Endothelial cell of umbilical vein (primary cell): ENCODE results near the gene NUDT9. TPM values are rescaled to one million over a fixed set of nuclear protein-coding genes. Genes with fewer than 3 reads are reported as not detected.

Source experiments
- BruUV-seq: library from RNA; stranded (reverse); fragments of 400-500 nt; replicated peaks from 2 replicates; lab custom pipeline; 2021; lab: Mats Ljungman, UMichigan
- CTCF ChIA-PET: fragments of 300-600, 350-600 bp; sonication (Branson Sonifier 250); formaldehyde crosslinking; loops from one replicate; lab custom pipeline; 2021; ENCODE audit warnings: antibody characterized with exemption, inconsistent platforms; lab: Charles Lee
- POLR2A ChIA-PET: fragments of 300-600, 350-600 bp; sonication (Branson Sonifier 250); formaldehyde crosslinking; loops from one replicate; lab custom pipeline; 2021; ENCODE audit warnings: antibody characterized with exemption, inconsistent platforms; lab: Charles Lee
- DNase-seq: peaks from one replicate; pipeline ENCODE4 v3.0.0-alpha.2; 2011; ENCODE audit warnings: low read depth, low spot score
- FAIRE-seq: peaks from 2 replicates; lab custom pipeline; 2011; peaks lifted over from hg19 to GRCh38; lab: Jason Lieb, UNC
- H2AFZ ChIP-seq: 2 replicates; pipeline ENCODE4 v1.6.0; 2012; ENCODE audit warnings: low read depth, low read length, control low read depth, inconsistent platforms
- H3K27ac ChIP-seq: 2 replicates; pipeline ENCODE4 v1.5.1; 2011; ENCODE audit warnings: low read depth, mild to moderate bottlenecking, control low read depth, low read length, moderate library complexity; ENCODE audit not compliant: insufficient read depth
- H3K27me3 ChIP-seq, 2 experiments: 2 replicates each; pipeline versions ENCODE4 v1.6.0 to v1.6.1; 2011; ENCODE audit warnings: low read length in 2 of 2, mixed read lengths in 1 of 2; ENCODE audit not compliant: control insufficient read depth in 2 of 2, insufficient read depth in 2 of 2
- H3K36me3 ChIP-seq, 2 experiments: 2 replicates in 1 of 2; 3 replicates in 1 of 2; pipeline ENCODE4 v1.5.1; 2011; ENCODE audit warnings: low read length in 2 of 2, mild to moderate bottlenecking in 1 of 2, moderate library complexity in 1 of 2; ENCODE audit not compliant: control insufficient read depth in 2 of 2, insufficient read depth in 2 of 2; ENCODE audit errors: extremely low read depth in 1 of 2
- H3K4me1 ChIP-seq: 3 replicates; pipeline ENCODE4 v1.5.1; 2011; ENCODE audit warnings: mild to moderate bottlenecking, low read length; ENCODE audit not compliant: control insufficient read depth, insufficient read depth; ENCODE audit errors: extremely low read depth
- H3K4me2 ChIP-seq: 2 replicates; pipeline ENCODE4 v1.6.1; 2011; ENCODE audit warnings: low read length, control low read depth, mixed read lengths; ENCODE audit not compliant: insufficient read depth
- H3K4me3 ChIP-seq, 3 experiments: fragments of 200-600 bp in 1 of 3; sonication (generic), shearing (Covaris generic) in 1 of 3; replicated peaks in 1 of 3; 2 replicates each; pipeline ENCODE4 v1.5.1; 2011 to 2016; ENCODE audit warnings: control low read depth in 3 of 3, low read length in 3 of 3, mild to moderate bottlenecking in 2 of 3, inconsistent platforms in 1 of 3, low read depth in 1 of 3, moderate library complexity in 1 of 3; ENCODE audit not compliant: insufficient read depth in 1 of 3
- H3K79me2 ChIP-seq: 2 replicates; pipeline ENCODE4 v1.6.0; 2012; ENCODE audit warnings: low read length, inconsistent platforms; ENCODE audit not compliant: control insufficient read depth, insufficient read depth
- H3K9ac ChIP-seq: replicated peaks from 2 replicates; pipeline ENCODE3; 2011; ENCODE audit warnings: low read length, control low read depth; ENCODE audit not compliant: insufficient read depth; ENCODE audit errors: extremely low read depth
- H3K9me1 ChIP-seq: replicated peaks from 3 replicates; pipeline ENCODE4 v1.6.0; 2011; ENCODE audit warnings: mild to moderate bottlenecking, low read length; ENCODE audit not compliant: control insufficient read depth, insufficient read depth; ENCODE audit errors: extremely low read depth
- H3K9me3 ChIP-seq: replicated peaks from 2 replicates; pipeline ENCODE4 v1.5.1; 2012; ENCODE audit warnings: low read length, inconsistent platforms; ENCODE audit not compliant: control insufficient read depth, insufficient read depth
- H4K20me1 ChIP-seq: replicated peaks from 2 replicates; pipeline ENCODE3; 2011; ENCODE audit warnings: mild to moderate bottlenecking, low read length; ENCODE audit not compliant: control insufficient read depth, insufficient read depth; ENCODE audit errors: extremely low read depth
- EZH2 ChIP-seq: IDR thresholded peaks from 2 replicates; pipeline ENCODE4 v1.6.1; 2012; ENCODE audit warnings: borderline replicate concordance, low read depth, mild to moderate bottlenecking, moderate library complexity, low read length, inconsistent platforms; ENCODE audit not compliant: severe bottlenecking
- FOS ChIP-seq: IDR thresholded peaks from 2 replicates; pipeline ENCODE4 v1.6.1; 2011; ENCODE audit warnings: mild to moderate bottlenecking, low read length, moderate library complexity, borderline replicate concordance; ENCODE audit not compliant: insufficient read depth
- GATA2 ChIP-seq: IDR thresholded peaks from 2 replicates; pipeline ENCODE4 v1.7.0; 2011; ENCODE audit warnings: low read depth, mild to moderate bottlenecking, moderate library complexity, mixed read lengths, low read length; ENCODE audit not compliant: insufficient read length, insufficient read depth
- JUN ChIP-seq: IDR thresholded peaks from 2 replicates; pipeline ENCODE4 v1.6.1; 2011; ENCODE audit warnings: borderline replicate concordance, low read depth; ENCODE audit not compliant: insufficient read length, insufficient read depth
- MAX ChIP-seq: IDR thresholded peaks from 2 replicates; pipeline ENCODE4 v1.6.1; 2011; ENCODE audit not compliant: insufficient read depth, insufficient read length
- MYC ChIP-seq: IDR thresholded peaks from one replicate; pipeline ENCODE4 v1.6.1; 2011; ENCODE audit warnings: mild to moderate bottlenecking, low read depth, low read length
- POLR2A ChIP-seq: IDR thresholded peaks from 2 replicates; pipeline ENCODE4 v1.6.1; 2012; ENCODE audit warnings: low read depth, mild to moderate bottlenecking, control low read depth, low read length
- POLR2AphosphoS5 ChIP-seq: IDR thresholded peaks from 2 replicates; pipeline ENCODE4 v1.6.1; 2012; ENCODE audit warnings: low read depth, mild to moderate bottlenecking, control low read depth, low read length, moderate library complexity; ENCODE audit not compliant: insufficient read depth
- dilution Hi-C: fragments of 300-500 bp; cut with MboI; formaldehyde crosslinking; loops from one replicate; pipeline ENCODE4 v1.15.0; 2019; ENCODE audit warnings: low sequenced_read_pairs; ENCODE audit not compliant: extremely low pct_ligation_motif_present
- intact Hi-C: fragments of 100-400 bp; cut with micrococcal nuclease; formaldehyde crosslinking; loops from one replicate; pipeline ENCODE4 v1.10.0; 2022
- polyA plus RNA-seq, 4 experiments: library from polyadenylated mRNA; depleted of rRNA in 3 of 4; stranded (reverse) in 3 of 4; unstranded in 1 of 4; fragments of >200 nt; gene quantifications; 2 replicates each; pipeline versions ENCODE4 v1.2.1 to v1.2.3, GENCODE V29; 2011 to 2012; ENCODE audit warnings: missing spikeins in 1 of 4
- total RNA-seq: library from RNA; stranded (reverse); gene quantifications from 2 replicates; pipeline ENCODE4 v1.2.3, GENCODE V29; 2021
- TF ChIP-seq, protein P1 (sequence below), 2 donors: IDR thresholded peaks; 1 replicate in 1 of 2; 2 replicates in 1 of 2; pipeline ENCODE4 v1.5.1; 2011; ENCODE audit warnings: low read length in 2 of 2, mild to moderate bottlenecking in 2 of 2, moderate library complexity in 2 of 2, control low read depth in 1 of 2, inconsistent platforms in 1 of 2, low read depth in 1 of 2; ENCODE audit not compliant: insufficient read depth in 1 of 2; ENCODE audit errors: extremely low read depth in 1 of 2

NUDT9 gene
- total and polyA plus RNA-seq, 2 donors (not counting 3 experiments of a cell fraction or from before 2014, with no cell fraction given): 15.3 to 25.0 TPM

DNA sequence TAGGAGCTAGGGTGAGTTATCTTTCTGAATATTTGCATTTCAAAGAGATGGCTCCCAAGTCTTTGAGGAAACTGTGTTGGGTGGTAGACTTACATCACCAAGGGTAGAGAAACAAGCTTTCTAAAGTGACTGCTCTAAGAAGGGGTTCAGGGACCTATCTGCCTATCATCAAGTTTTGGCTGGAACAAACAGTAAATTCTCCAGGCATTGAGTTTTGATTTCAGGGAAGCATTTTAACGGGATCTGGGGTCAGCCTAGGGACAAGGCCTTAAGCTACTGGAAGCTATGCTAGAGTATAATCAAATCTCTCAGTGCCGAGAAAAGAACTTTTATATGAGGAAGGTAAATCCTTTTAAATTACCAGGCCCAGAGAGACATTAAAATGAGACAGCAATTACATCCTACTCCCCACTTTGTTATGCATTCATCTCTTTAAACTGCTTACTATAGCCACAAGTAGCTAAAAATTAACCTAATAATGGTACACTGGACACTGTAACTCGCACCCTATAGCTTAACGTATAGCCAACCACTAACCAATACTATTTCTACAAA lies 2.0 kb upstream of the NUDT9 start:
- Histone ChIP-seq H3K9me3 (no peaks in the 10 kb centered on the region), H3K9ac (no peak overlapping the region), H3K4me2 (no peak overlapping the region), H2AFZ (no peak overlapping the region), H3K36me3 (no peaks in the 10 kb centered on the region), H3K27me3 (no peaks in the 10 kb centered on the region), H3K79me2 (peaks cover 22% of the 10 kb centered on the region), H3K4me1 (peaks cover 11% of the 10 kb centered on the region), H4K20me1 (no peaks in the 10 kb centered on the region), H3K4me3 (no peak overlapping the region), H3K9me1 (no peaks in the 10 kb centered on the region), H3K27ac (no peak overlapping the region)
- no peak for TF ChIP-seq POLR2A
- TF ChIP-seq, protein P1, sequence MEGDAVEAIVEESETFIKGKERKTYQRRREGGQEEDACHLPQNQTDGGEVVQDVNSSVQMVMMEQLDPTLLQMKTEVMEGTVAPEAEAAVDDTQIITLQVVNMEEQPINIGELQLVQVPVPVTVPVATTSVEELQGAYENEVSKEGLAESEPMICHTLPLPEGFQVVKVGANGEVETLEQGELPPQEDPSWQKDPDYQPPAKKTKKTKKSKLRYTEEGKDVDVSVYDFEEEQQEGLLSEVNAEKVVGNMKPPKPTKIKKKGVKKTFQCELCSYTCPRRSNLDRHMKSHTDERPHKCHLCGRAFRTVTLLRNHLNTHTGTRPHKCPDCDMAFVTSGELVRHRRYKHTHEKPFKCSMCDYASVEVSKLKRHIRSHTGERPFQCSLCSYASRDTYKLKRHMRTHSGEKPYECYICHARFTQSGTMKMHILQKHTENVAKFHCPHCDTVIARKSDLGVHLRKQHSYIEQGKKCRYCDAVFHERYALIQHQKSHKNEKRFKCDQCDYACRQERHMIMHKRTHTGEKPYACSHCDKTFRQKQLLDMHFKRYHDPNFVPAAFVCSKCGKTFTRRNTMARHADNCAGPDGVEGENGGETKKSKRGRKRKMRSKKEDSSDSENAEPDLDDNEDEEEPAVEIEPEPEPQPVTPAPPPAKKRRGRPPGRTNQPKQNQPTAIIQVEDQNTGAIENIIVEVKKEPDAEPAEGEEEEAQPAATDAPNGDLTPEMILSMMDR (IDR thresholded peaks at IDR 0.05; ENCODE audit: extremely low read depth in 1 of 2, insufficient read depth in 1 of 2, low read depth in 1 of 2, low read length in 2 of 2): no peak
- TF ChIP-seq POLR2AphosphoS5: no peak
- TF ChIP-seq MYC: no peak
- no peak for TF ChIP-seq MAX
- no peak for TF ChIP-seq FOS
- no peak for TF ChIP-seq GATA2
- no peak for TF ChIP-seq EZH2
- no peak for TF ChIP-seq JUN
- no peak for FAIRE-seq
- CTCF ChIA-PET: interaction anchor here (0.8 to 1.2 kb wide), 4 partner anchors 9 to 45 kb away, joined by 3 to 5 read pairs (median 4); partner anchors contain the start of gene HSD17B11
- no peak for DNase-seq
- intact Hi-C loops (loop anchor here (5.0 to 10.0 kb wide), 2 partner anchors 237 to 826 kb away; partner anchors contain the start of gene PTPN13), dilution Hi-C loops (no loop called here)
- POLR2A ChIA-PET: interaction anchor here (0.7 kb wide), 1 partner anchor 514 kb away, joined by 3 read pairs; no protein-coding TSS in a partner anchor
- no TSS peak for BruUV-seq
